ENCODE measurements around the gene WDR93.

WDR93 gene

GRCh38 chr15:89695198-89695597, 4.6 kb downstream of the WDR93 start:
- in situ Hi-C loops (cut with MboI; ENCODE audit: low sequenced_read_pairs, unreplicated experiment): no loop called here
- TF ChIP-seq CTCF (IDR thresholded peaks at IDR 0.05; ENCODE audit: borderline replicate concordance, control extremely low read depth, extremely low read depth, insufficient read depth, missing control alignments): no peak
- no peak for DNase-seq (ENCODE audit: low spot score)

GRCh38 chr15:89704411-89704810, 13.8 kb downstream of the WDR93 start:
- in situ Hi-C loops (cut with MboI; ENCODE audit: low sequenced_read_pairs, unreplicated experiment): no loop called here
- no peak for TF ChIP-seq CTCF (IDR thresholded peaks at IDR 0.05; ENCODE audit: borderline replicate concordance, control extremely low read depth, extremely low read depth, insufficient read depth, missing control alignments)
- no peak for DNase-seq (ENCODE audit: low spot score)

- no peak for TF ChIP-seq CTCF (IDR thresholded peaks at IDR 0.05; ENCODE audit: borderline replicate concordance, control extremely low read depth, extremely low read depth, insufficient read depth, missing control alignments)
- DNase-seq (ENCODE audit: low spot score): no peak
- in situ Hi-C loops (cut with MboI; ENCODE audit: low sequenced_read_pairs, unreplicated experiment): no loop called here
Observed at GRCh38 chr15:89707577-89707976, 17.0 kb downstream of the WDR93 start.

DNA sequence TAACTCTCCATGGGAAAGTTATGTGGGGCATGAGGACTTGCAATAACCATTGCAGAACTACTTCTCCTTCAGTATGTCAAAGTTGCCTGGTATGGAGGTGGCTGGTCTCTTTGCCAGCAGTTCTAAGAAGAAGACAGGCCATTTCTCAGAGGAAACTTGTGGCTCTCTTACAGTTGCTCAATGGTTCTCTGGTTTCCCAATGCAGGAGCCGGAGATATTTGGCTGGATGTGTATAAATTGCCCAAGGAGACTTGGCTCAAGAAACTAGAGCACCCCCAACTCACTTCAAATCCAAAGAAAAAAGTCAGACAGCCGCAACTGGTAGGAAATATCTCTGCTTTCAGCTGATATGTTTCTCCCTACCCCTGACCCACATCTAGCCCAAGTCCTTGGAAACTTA, 24.2 kb downstream of the WDR93 start:
- in situ Hi-C loops (cut with MboI; ENCODE audit: low sequenced_read_pairs, unreplicated experiment): no loop called here
- no peak for TF ChIP-seq CTCF (IDR thresholded peaks at IDR 0.05; ENCODE audit: borderline replicate concordance, control extremely low read depth, extremely low read depth, insufficient read depth, missing control alignments)
- no peak for DNase-seq (ENCODE audit: low spot score)

- no peak for DNase-seq (ENCODE audit: low spot score)
- no peak for TF ChIP-seq CTCF (IDR thresholded peaks at IDR 0.05; ENCODE audit: borderline replicate concordance, control extremely low read depth, extremely low read depth, insufficient read depth, missing control alignments)
- in situ Hi-C loops (cut with MboI; ENCODE audit: low sequenced_read_pairs, unreplicated experiment): no loop called here
Observed at GRCh38 chr15:89723031-89723430, 32.4 kb downstream of the WDR93 start.

- TF ChIP-seq CTCF (IDR thresholded peaks at IDR 0.05; ENCODE audit: borderline replicate concordance, control extremely low read depth, extremely low read depth, insufficient read depth, missing control alignments): no peak
- in situ Hi-C loops (cut with MboI; ENCODE audit: low sequenced_read_pairs, unreplicated experiment): no loop called here
- DNase-seq (ENCODE audit: low spot score): no peak
Observed at GRCh38 chr15:89724621-89725020, 34.0 kb downstream of the WDR93 start.

GRCh38 chr15:89725064-89725463, 34.5 kb downstream of the WDR93 start:
- DNase-seq (ENCODE audit: low spot score): no peak
- no peak for TF ChIP-seq CTCF (IDR thresholded peaks at IDR 0.05; ENCODE audit: borderline replicate concordance, control extremely low read depth, extremely low read depth, insufficient read depth, missing control alignments)
- in situ Hi-C loops (cut with MboI; ENCODE audit: low sequenced_read_pairs, unreplicated experiment): no loop called here
